Loucy (cell line): ENCODE data around the gene BOLA2B.

Source experiments
- EZH2phosphoT487 ChIP-seq: fragments of 200-600 bp; IDR thresholded peaks from 2 replicates; pipeline ENCODE4 v1.6.1; 2018; ENCODE audit warnings: antibody characterized with exemption, mild to moderate bottlenecking, moderate library complexity, borderline replicate concordance
- TF ChIP-seq, protein P1 (sequence below): fragments of 200-600 bp; sonication (generic); conservative IDR thresholded peaks from 2 replicates; pipeline ENCODE4 v1.5.1; 2014; ENCODE audit warnings: mild to moderate bottlenecking, antibody characterized with exemption, low read length

DNA sequence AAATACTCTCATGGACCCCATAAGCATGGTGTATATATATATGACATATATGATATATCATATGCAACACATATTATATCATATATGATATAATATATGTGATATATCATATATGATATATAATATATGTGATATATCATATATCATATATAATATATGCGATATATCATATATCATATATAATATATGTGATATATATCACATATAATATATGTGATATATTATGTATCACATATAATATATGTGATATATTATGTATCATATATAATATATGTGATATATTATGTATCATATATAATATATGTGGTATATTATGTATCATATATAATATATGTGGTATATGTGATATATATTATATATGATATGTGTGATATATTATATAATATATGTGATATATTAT lies 48.5 kb downstream of the BOLA2B start:
- TF ChIP-seq, protein P1, sequence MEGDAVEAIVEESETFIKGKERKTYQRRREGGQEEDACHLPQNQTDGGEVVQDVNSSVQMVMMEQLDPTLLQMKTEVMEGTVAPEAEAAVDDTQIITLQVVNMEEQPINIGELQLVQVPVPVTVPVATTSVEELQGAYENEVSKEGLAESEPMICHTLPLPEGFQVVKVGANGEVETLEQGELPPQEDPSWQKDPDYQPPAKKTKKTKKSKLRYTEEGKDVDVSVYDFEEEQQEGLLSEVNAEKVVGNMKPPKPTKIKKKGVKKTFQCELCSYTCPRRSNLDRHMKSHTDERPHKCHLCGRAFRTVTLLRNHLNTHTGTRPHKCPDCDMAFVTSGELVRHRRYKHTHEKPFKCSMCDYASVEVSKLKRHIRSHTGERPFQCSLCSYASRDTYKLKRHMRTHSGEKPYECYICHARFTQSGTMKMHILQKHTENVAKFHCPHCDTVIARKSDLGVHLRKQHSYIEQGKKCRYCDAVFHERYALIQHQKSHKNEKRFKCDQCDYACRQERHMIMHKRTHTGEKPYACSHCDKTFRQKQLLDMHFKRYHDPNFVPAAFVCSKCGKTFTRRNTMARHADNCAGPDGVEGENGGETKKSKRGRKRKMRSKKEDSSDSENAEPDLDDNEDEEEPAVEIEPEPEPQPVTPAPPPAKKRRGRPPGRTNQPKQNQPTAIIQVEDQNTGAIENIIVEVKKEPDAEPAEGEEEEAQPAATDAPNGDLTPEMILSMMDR: no peak
- TF ChIP-seq EZH2phosphoT487: no peak
